HEK293 (cell line): ENCODE measurements around the gene TNNI3.
A peak's percentile ranks its signal among the peaks of the same experiment; 100 is the strongest.

Experiments
- CTCF ChIA-PET: fragments of 350-600 bp; formaldehyde crosslinking; extraction: SDS; loops from one replicate; lab custom pipeline; 2021; ENCODE audit warnings: antibody characterized with exemption; lab: Yijun Ruan, JAX
- POLR2A ChIA-PET: fragments of 300-600 bp; formaldehyde crosslinking; extraction: SDS; loops from one replicate; lab custom pipeline; 2020; ENCODE audit warnings: antibody characterized with exemption, inconsistent platforms; lab: Yijun Ruan, JAX
- H3K27ac ChIP-seq: fragments of 200-500 bp; sonication (Bioruptor generic); 2 replicates; pipeline ENCODE4 v1.5.1; 2014; ENCODE audit warnings: low read depth, low read length, control low read depth, inconsistent platforms; ENCODE audit errors: extremely low read depth
- H3K36me3 ChIP-seq, 2 experiments: fragments of 200-500 bp in 1 of 2; sonication (Bioruptor generic) in 1 of 2; 1 replicate in 1 of 2; 2 replicates in 1 of 2; pipeline ENCODE4 v1.5.1; 2014 to 2017; ENCODE audit warnings: inconsistent platforms in 2 of 2, low read length in 2 of 2; ENCODE audit not compliant: control insufficient read depth in 2 of 2, insufficient read depth in 1 of 2
- H3K4me1 ChIP-seq: fragments of 200-500 bp; sonication (Bioruptor generic); 2 replicates; pipeline ENCODE4 v1.5.1; 2014; ENCODE audit warnings: mild to moderate bottlenecking, low read length, inconsistent platforms; ENCODE audit not compliant: control insufficient read depth, insufficient read depth
- H3K4me3 ChIP-seq: 2 replicates; pipeline ENCODE4 v1.5.1; 2011; ENCODE audit warnings: low read depth, mild to moderate bottlenecking, control low read depth, low read length, moderate library complexity
- H3K9me3 ChIP-seq: fragments of 200-500 bp; sonication (Bioruptor generic); 2 replicates; pipeline ENCODE4 v1.5.1; 2014; ENCODE audit warnings: low read depth, low read length, inconsistent platforms; ENCODE audit not compliant: control insufficient read depth, insufficient read depth
- EGR2 ChIP-seq: fragments of 450-650 bp; formaldehyde crosslinking; IDR thresholded peaks from 2 replicates; pipeline ENCODE4 v1.5.1; 2016; ENCODE audit warnings: low read depth, missing biosample characterization, missing genetic modification characterization
- GLIS1 ChIP-seq: fragments of 450-650 bp; formaldehyde crosslinking; IDR thresholded peaks from 2 replicates; pipeline ENCODE4 v1.5.1; 2016; ENCODE audit warnings: missing biosample characterization, missing genetic modification characterization
- HOXA7 ChIP-seq: sonication (generic); formaldehyde crosslinking; IDR thresholded peaks from 2 replicates; pipeline ENCODE4 v1.8.1; 2022; ENCODE audit warnings: missing genetic modification reagents, borderline replicate concordance
- KLF10 ChIP-seq: fragments of 450-650 bp; IDR thresholded peaks from 2 replicates; pipeline ENCODE4 v1.5.1; 2018; ENCODE audit warnings: missing biosample characterization, mild to moderate bottlenecking, missing genetic modification characterization
- KLF16 ChIP-seq: fragments of 450-650 bp; formaldehyde crosslinking; IDR thresholded peaks from 2 replicates; pipeline ENCODE4 v1.5.1; 2017; ENCODE audit warnings: missing biosample characterization, missing genetic modification characterization
- KLF9 ChIP-seq: fragments of 450-650 bp; formaldehyde crosslinking; IDR thresholded peaks from 2 replicates; pipeline ENCODE4 v1.5.1; 2016; ENCODE audit warnings: missing biosample characterization, missing genetic modification characterization, low read depth
- SP3 ChIP-seq: fragments of 450-650 bp; formaldehyde crosslinking; IDR thresholded peaks from 2 replicates; pipeline ENCODE4 v1.5.1; 2016; ENCODE audit warnings: missing biosample characterization, missing genetic modification characterization
- SP7 ChIP-seq: fragments of 450-650 bp; formaldehyde crosslinking; IDR thresholded peaks from 2 replicates; pipeline ENCODE4 v1.5.1; 2016; ENCODE audit warnings: missing biosample characterization, missing genetic modification characterization
- ZBTB20 ChIP-seq: fragments of 450-650 bp; formaldehyde crosslinking; IDR thresholded peaks from 2 replicates; pipeline ENCODE4 v1.5.1; 2016; ENCODE audit warnings: missing biosample characterization, missing genetic modification characterization
- ZBTB21 ChIP-seq: fragments of 450-650 bp; formaldehyde crosslinking; IDR thresholded peaks from 2 replicates; pipeline ENCODE4 v1.5.1; 2017; ENCODE audit warnings: missing biosample characterization, missing genetic modification characterization
- ZBTB48 ChIP-seq: fragments of 450-650 bp; formaldehyde crosslinking; IDR thresholded peaks from 2 replicates; pipeline ENCODE4 v1.5.1; 2016; ENCODE audit warnings: missing biosample characterization, missing genetic modification characterization
- ZEB2 ChIP-seq: fragments of 450-650 bp; formaldehyde crosslinking; IDR thresholded peaks from 2 replicates; pipeline ENCODE4 v1.5.1; 2016; ENCODE audit warnings: missing biosample characterization, missing genetic modification characterization
- ZFHX2 ChIP-seq: fragments of 450-650 bp; formaldehyde crosslinking; conservative IDR thresholded peaks from 2 replicates; pipeline ENCODE4 v1.5.1; 2016; ENCODE audit warnings: missing biosample characterization, missing genetic modification characterization
- ZFP41 ChIP-seq: fragments of 450-650 bp; formaldehyde crosslinking; IDR thresholded peaks from 2 replicates; pipeline ENCODE4 v1.5.1; 2016; ENCODE audit warnings: missing biosample characterization, missing genetic modification characterization, borderline replicate concordance
- ZFP69B ChIP-seq: fragments of 450-650 bp; formaldehyde crosslinking; IDR thresholded peaks from 2 replicates; pipeline ENCODE4 v1.5.1; 2016; ENCODE audit warnings: missing biosample characterization, missing genetic modification characterization
- ZNF426 ChIP-seq: fragments of 450-650 bp; formaldehyde crosslinking; IDR thresholded peaks from 2 replicates; pipeline ENCODE4 v1.5.1; 2017; ENCODE audit warnings: missing biosample characterization, missing genetic modification characterization, mild to moderate bottlenecking, inconsistent platforms, moderate library complexity
- ZNF558 ChIP-seq: fragments of 450-650 bp; formaldehyde crosslinking; IDR thresholded peaks from 2 replicates; pipeline ENCODE4 v1.5.1; 2016; ENCODE audit warnings: missing biosample characterization, missing genetic modification characterization
- ZNF561 ChIP-seq: fragments of 450-650 bp; IDR thresholded peaks from 2 replicates; pipeline ENCODE4 v1.5.1; 2018; ENCODE audit warnings: missing biosample characterization, missing genetic modification characterization, borderline replicate concordance
- ZNF571 ChIP-seq: fragments of 450-650 bp; formaldehyde crosslinking; IDR thresholded peaks from 2 replicates; pipeline ENCODE4 v1.5.0; 2017; ENCODE audit warnings: missing biosample characterization, missing genetic modification characterization
- ZNF585B ChIP-seq: fragments of 450-650 bp; formaldehyde crosslinking; IDR thresholded peaks from 2 replicates; pipeline ENCODE4 v1.5.1; 2016; ENCODE audit warnings: missing biosample characterization, missing genetic modification characterization
- ZNF654 ChIP-seq: fragments of 450-650 bp; formaldehyde crosslinking; IDR thresholded peaks from 2 replicates; pipeline ENCODE4 v1.5.1; 2016; ENCODE audit warnings: low read depth, missing biosample characterization, missing genetic modification characterization
- ZNF768 ChIP-seq: fragments of 450-650 bp; formaldehyde crosslinking; IDR thresholded peaks from 2 replicates; pipeline ENCODE4 v1.5.1; 2018; ENCODE audit warnings: missing biosample characterization, mild to moderate bottlenecking, missing genetic modification characterization
- ZNF777 ChIP-seq: fragments of 450-650 bp; formaldehyde crosslinking; IDR thresholded peaks from 2 replicates; pipeline ENCODE4 v1.5.1; 2017; ENCODE audit warnings: missing biosample characterization, missing genetic modification characterization, borderline replicate concordance
- TF ChIP-seq, protein P1 (sequence below): fragments of 450-650 bp; formaldehyde crosslinking; optimal IDR thresholded peaks from 2 replicates; pipeline ENCODE3; 2016; ENCODE audit warnings: missing biosample characterization, mild to moderate bottlenecking, missing genetic modification characterization
- TF ChIP-seq, protein P2 (sequence below): fragments of 450-650 bp; formaldehyde crosslinking; IDR thresholded peaks from 2 replicates; pipeline ENCODE4 v1.5.1; 2017; ENCODE audit warnings: missing biosample characterization, missing genetic modification characterization
- TF ChIP-seq, protein P3 (sequence below): fragments of 450-650 bp; IDR thresholded peaks from 2 replicates; pipeline ENCODE4 v1.5.1; 2018; ENCODE audit warnings: missing biosample characterization, mild to moderate bottlenecking, missing genetic modification characterization
- TF ChIP-seq, protein P4 (sequence below): fragments of 450-650 bp; formaldehyde crosslinking; IDR thresholded peaks from 2 replicates; pipeline ENCODE4 v1.5.1; 2016; ENCODE audit warnings: missing biosample characterization, missing genetic modification characterization
- TF ChIP-seq, protein P5 (sequence below): fragments of 450-650 bp; formaldehyde crosslinking; conservative IDR thresholded peaks from 2 replicates; pipeline ENCODE4 v1.5.1; 2016; ENCODE audit warnings: low read depth, missing biosample characterization, missing genetic modification characterization

Gene TNNI3

DNA sequence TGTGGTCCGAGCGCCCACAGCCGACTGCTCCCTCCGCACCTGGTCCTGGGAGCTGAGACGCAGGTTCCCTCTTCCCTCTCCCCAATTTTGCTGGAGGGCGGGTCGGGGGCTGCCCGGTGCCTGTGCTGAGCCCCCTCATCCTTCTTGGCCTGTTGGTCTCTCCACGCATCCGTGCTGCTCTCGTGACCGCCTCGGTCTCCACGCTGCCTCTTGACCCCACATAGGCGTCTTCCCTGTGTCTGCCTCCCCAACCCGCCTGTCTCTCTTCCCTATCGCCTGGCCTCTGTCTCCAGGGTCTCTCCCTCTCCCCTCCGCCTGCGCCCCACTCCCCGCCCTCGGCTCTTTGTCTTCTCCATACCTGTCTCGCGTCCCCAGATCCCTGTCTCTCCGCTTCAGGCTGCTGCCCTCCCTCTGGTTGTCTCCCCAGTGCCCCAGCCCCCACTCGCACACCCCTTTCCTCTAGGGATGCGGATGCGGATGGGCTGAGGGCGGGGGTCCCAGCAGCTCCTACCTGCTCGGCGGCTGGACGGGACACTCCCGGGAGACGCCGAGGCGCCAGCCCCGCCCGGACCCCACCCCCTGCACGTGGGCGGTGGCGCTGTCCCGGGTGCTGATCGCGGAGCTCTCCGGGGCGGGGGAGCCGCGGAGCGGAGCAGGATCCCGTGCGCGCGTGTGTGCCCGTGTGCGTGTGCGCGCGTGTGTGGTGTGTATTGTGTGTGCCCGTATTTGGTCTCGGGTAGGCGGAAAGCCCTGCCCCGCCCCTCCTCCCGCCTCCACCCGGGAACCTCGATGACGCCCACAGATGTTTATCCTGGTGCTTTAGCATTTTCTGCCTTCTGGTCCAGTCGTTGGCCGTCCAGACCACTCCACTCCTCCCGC lies 22.3 kb upstream of the TNNI3 start, which contains the start of gene SYT5 (continued):
- TF ChIP-seq, protein P1, sequence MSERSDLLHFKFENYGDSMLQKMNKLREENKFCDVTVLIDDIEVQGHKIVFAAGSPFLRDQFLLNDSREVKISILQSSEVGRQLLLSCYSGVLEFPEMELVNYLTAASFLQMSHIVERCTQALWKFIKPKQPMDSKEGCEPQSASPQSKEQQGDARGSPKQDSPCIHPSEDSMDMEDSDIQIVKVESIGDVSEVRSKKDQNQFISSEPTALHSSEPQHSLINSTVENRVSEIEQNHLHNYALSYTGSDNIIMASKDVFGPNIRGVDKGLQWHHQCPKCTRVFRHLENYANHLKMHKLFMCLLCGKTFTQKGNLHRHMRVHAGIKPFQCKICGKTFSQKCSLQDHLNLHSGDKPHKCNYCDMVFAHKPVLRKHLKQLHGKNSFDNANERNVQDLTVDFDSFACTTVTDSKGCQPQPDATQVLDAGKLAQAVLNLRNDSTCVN (tag by site-specific recombination): peak; percentile 86
- TF ChIP-seq ZNF768 (tag by site-specific recombination) (no peak), ZNF426 (tag by site-specific recombination) (no peak), EGR2 (tag by site-specific recombination) (peak; percentile 87), KLF10 (peak; percentile 89), SP7 (0 out of 2 replicates have a peak, but pooled peaks have one; percentile 55), ZFHX2 (tag by site-specific recombination) (peak; percentile 95), ZNF654 (tag by site-specific recombination) (no peak), ZFP69B (0 out of 2 replicates have a peak, but pooled peaks have one; percentile 6), KLF9 (tag by site-specific recombination) (peak; percentile 90), ZBTB20 (tag by site-specific recombination) (peak; percentile 73; the same call in 1 of the 2 replicates), ZNF558 (tag by site-specific recombination) (no peak), ZNF561 (tag by site-specific recombination) (no peak), ZNF777 (tag by site-specific recombination) (peak; percentile 79; the same call in 1 of the 2 replicates), HOXA7 (CRISPR knock-in tag) (no peak), ZBTB21 (tag by site-specific recombination) (no peak), ZFP41 (no peak), SP3 (tag by site-specific recombination) (peak; percentile 74), GLIS1 (tag by site-specific recombination) (peak; percentile 47), ZBTB48 (tag by site-specific recombination) (0 out of 2 replicates have a peak, but pooled peaks have one; percentile 35), KLF16 (peak; percentile 94), ZNF571 (tag by site-specific recombination) (no peak)
- TF ChIP-seq, protein P2, sequence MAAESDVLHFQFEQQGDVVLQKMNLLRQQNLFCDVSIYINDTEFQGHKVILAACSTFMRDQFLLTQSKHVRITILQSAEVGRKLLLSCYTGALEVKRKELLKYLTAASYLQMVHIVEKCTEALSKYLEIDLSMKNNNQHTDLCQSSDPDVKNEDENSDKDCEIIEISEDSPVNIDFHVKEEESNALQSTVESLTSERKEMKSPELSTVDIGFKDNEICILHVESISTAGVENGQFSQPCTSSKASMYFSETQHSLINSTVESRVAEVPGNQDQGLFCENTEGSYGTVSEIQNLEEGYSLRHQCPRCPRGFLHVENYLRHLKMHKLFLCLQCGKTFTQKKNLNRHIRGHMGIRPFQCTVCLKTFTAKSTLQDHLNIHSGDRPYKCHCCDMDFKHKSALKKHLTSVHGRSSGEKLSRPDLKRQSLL (tag by site-specific recombination): no peak

DNA sequence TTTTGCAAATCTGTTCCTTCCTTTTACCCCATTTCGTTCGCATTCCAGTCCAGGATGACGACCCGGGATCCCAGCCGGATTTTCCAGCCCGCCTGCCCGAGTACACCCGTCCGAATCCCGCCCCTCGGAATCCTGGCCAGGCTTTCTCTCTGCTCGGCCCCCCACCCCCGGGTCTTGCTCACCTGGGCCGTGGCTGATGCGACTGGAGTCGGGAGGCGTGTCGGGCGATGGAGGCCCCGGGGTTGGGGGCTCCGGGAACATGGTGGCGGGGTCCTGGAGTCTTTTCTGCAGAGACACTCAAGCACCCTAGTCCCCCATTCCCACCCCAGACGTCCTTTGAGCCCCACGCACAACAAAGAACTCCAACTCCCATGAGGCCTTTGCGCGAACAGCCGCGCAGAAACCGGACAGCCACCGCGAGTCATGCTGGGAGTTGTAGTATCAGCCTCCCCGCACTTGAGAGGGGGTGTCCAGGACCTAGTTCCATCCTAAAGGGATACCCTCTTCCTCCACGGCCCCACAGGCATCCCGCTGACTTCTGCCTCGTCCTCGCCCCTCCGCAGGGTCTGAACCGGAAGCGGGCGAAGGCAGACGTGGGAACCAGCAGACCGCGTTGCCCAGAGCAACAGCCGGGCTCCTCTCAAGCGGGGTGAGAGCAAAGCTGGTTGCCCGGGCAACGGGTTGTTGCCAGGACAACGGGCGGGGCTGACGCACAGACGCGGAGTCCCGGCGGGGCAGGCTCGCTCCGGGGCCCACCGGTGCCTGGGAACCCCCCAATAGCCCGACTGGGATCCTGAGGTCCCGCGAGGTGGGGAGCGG lies 21.5 kb upstream of the TNNI3 start:
- no peaks in the 10 kb centered on the region for H3K9me3 ChIP-seq
- peaks cover 8% of the 10 kb centered on the region for H3K4me1 ChIP-seq
- H3K27ac ChIP-seq: no peak overlapping the region
- ChIA-PET POLR2A (interaction anchor here (0.7 to 2.6 kb wide), 4 partner anchors 12 to 80 kb away, joined by 3 to 8 read pairs (median 5); partner anchors contain the start of gene PPP6R1), CTCF (interaction anchor here (1.1 to 1.4 kb wide), 2 partner anchors 38 to 454 kb away, joined by 3 to 5 read pairs; no protein-coding TSS in a partner anchor)
- peak overlapping the region; percentile 17 for H3K4me3 ChIP-seq
- no peaks in the 10 kb centered on the region for H3K36me3 ChIP-seq
- TF ChIP-seq, protein P3, sequence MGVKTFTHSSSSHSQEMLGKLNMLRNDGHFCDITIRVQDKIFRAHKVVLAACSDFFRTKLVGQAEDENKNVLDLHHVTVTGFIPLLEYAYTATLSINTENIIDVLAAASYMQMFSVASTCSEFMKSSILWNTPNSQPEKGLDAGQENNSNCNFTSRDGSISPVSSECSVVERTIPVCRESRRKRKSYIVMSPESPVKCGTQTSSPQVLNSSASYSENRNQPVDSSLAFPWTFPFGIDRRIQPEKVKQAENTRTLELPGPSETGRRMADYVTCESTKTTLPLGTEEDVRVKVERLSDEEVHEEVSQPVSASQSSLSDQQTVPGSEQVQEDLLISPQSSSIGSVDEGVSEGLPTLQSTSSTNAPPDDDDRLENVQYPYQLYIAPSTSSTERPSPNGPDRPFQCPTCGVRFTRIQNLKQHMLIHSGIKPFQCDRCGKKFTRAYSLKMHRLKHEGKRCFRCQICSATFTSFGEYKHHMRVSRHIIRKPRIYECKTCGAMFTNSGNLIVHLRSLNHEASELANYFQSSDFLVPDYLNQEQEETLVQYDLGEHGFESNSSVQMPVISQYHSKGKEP: 0 out of 2 replicates have a peak, but pooled peaks have one; percentile 31
- TF ChIP-seq, protein P4, sequence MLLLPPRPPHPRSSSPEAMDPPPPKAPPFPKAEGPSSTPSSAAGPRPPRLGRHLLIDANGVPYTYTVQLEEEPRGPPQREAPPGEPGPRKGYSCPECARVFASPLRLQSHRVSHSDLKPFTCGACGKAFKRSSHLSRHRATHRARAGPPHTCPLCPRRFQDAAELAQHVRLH: peak; percentile 39; the same call in 1 of the 2 replicates
- TF ChIP-seq ZEB2 (tag by site-specific recombination) (peak; percentile 32; the same call in 1 of the 2 replicates), ZNF585B (no peak)
- TF ChIP-seq, protein P5, sequence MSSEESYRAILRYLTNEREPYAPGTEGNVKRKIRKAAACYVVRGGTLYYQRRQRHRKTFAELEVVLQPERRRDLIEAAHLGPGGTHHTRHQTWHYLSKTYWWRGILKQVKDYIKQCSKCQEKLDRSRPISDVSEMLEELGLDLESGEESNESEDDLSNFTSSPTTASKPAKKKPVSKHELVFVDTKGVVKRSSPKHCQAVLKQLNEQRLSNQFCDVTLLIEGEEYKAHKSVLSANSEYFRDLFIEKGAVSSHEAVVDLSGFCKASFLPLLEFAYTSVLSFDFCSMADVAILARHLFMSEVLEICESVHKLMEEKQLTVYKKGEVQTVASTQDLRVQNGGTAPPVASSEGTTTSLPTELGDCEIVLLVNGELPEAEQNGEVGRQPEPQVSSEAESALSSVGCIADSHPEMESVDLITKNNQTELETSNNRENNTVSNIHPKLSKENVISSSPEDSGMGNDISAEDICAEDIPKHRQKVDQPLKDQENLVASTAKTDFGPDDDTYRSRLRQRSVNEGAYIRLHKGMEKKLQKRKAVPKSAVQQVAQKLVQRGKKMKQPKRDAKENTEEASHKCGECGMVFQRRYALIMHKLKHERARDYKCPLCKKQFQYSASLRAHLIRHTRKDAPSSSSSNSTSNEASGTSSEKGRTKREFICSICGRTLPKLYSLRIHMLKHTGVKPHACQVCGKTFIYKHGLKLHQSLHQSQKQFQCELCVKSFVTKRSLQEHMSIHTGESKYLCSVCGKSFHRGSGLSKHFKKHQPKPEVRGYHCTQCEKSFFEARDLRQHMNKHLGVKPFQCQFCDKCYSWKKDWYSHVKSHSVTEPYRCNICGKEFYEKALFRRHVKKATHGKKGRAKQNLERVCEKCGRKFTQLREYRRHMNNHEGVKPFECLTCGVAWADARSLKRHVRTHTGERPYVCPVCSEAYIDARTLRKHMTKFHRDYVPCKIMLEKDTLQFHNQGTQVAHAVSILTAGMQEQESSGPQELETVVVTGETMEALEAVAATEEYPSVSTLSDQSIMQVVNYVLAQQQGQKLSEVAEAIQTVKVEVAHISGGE (tag by site-specific recombination): peak; percentile 25; the same call in 1 of the 2 replicates
